Testis (tissue), 2 donors: ENCODE measurements around the gene RPS10.

ENCODE experiments used
- POLR2A ChIP-seq: fragments of 450-650 bp; IDR thresholded peaks from one replicate; pipeline ENCODE4 v1.6.1; 2017; ENCODE audit warnings: antibody characterized with exemption, mild to moderate bottlenecking, moderate library complexity
- TF ChIP-seq, protein P1 (sequence below), 3 experiments: fragments of 450-650 bp in 2 of 3; fragments of 200-600 bp in 1 of 3; sonication (generic) in 1 of 3; IDR thresholded peaks; one replicate each; pipeline ENCODE4 v1.5.1; 2016 to 2019; ENCODE audit warnings: antibody characterized with exemption in 3 of 3, mild to moderate bottlenecking in 2 of 3, moderate library complexity in 1 of 3

DNA sequence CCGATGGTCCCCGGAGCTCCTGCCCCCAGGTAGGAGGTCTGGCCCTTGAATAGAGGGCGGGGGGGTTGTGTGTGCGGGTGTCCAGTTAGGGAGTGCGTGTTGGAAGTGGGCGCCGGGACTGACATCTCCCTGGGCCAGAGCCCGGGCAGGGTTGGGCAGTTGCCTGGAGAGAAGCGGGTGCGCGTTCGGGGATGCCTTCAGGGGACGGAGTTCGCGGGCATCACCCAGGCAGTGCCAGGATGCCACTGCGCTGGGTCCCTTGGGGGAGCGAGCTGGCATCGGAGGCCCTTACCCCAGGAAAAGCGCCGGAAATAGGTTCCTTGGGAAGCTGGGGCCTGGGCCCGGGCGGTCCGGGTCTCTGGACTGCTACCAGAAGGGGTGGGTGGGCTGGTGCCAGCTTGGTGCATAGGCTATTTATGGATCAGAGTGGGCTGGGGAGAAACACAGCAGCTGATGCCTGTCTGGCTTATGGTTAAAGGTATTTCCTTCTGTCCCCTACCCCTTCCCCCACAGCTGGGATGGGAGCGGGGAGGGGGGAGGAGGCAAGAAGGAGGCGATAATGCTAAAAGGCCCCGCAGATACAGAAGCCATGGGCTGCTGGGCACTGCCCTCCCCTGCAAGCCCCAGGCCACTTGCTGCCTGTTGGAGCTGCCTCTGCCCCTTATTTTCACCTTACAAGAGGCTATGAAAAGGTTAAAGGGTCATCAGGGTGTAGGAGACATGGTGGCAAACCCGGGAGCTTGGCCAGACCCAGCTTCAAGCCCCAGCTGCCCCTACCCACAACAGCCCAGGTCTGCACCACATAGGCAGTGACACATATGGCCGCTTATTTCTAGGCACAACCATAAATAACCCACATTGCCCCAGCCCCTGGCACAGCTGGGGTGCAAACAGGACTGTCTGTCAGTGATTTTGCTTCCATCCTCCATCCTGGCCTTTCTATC lies 40.6 kb upstream of the RPS10 start:
- no peak for TF ChIP-seq POLR2A
- TF ChIP-seq, protein P1, sequence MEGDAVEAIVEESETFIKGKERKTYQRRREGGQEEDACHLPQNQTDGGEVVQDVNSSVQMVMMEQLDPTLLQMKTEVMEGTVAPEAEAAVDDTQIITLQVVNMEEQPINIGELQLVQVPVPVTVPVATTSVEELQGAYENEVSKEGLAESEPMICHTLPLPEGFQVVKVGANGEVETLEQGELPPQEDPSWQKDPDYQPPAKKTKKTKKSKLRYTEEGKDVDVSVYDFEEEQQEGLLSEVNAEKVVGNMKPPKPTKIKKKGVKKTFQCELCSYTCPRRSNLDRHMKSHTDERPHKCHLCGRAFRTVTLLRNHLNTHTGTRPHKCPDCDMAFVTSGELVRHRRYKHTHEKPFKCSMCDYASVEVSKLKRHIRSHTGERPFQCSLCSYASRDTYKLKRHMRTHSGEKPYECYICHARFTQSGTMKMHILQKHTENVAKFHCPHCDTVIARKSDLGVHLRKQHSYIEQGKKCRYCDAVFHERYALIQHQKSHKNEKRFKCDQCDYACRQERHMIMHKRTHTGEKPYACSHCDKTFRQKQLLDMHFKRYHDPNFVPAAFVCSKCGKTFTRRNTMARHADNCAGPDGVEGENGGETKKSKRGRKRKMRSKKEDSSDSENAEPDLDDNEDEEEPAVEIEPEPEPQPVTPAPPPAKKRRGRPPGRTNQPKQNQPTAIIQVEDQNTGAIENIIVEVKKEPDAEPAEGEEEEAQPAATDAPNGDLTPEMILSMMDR (IDR thresholded peaks at IDR 0.05), result no peak
